Hypothalamus (tissue), 51 donors: ENCODE measurements around the gene ARHGEF10L.
A peak's percentile ranks its signal among the peaks of the same experiment; 100 is the strongest.

Experiments
- DNase-seq, 51 donors: peaks; one replicate each; lab custom pipeline; 2025; lab: John Stamatoyannopoulos, UW

The ARHGEF10L gene

GRCh38 chr1:17690906-17691634 is 151.6 kb downstream of the ARHGEF10L start:
- DNase-seq, result no peak

GRCh38 chr1:17692645-17693044 is 153.1 kb downstream of the ARHGEF10L start:
- no peak for DNase-seq

- peak in 10 of 51 donors; percentile 3 to 33 (median 11) for DNase-seq
These were observed 157.2 kb downstream of the ARHGEF10L start for GRCh38 chr1:17696417-17697301.

DNA sequence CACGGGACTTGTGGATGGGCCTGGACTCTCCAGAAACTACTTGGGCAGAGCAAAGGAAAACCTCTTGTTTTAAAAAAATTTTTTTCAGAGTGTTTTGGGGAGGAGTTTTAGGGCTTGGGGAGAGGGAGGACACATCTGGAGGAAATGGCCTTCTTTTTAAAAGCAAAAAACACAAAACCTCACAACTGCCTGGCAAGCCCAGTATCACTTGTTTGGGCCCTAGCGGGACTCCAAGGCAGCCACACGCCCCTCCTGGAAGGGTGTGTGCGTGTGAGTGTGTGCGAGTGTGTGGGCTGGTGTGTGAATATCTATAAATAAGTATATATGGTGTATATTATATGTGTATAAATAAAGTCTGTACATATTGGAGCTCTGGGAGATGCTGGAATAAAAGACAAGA is 158.0 kb downstream of the ARHGEF10L start:
- no peak for DNase-seq

DNA sequence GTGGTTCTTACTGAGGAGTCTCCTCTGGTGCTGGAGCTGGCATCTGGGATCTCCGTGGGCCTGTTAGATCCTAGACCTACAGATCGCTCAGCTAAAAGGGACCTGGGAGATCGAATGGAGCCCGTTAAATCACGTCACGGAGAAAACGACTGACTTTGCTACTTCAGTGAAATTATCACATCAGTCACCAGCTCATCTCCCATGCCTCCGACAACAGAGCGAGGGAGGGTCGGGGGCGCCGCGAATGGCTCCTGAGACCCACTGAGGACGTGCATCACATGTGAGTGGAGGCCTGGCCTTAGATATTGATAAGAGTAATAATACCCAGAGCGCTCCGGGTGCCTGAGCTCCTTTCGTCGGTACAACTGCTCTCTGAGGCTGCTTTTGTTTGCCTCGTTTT is 160.1 kb downstream of the ARHGEF10L start:
- no peak for DNase-seq

DNA sequence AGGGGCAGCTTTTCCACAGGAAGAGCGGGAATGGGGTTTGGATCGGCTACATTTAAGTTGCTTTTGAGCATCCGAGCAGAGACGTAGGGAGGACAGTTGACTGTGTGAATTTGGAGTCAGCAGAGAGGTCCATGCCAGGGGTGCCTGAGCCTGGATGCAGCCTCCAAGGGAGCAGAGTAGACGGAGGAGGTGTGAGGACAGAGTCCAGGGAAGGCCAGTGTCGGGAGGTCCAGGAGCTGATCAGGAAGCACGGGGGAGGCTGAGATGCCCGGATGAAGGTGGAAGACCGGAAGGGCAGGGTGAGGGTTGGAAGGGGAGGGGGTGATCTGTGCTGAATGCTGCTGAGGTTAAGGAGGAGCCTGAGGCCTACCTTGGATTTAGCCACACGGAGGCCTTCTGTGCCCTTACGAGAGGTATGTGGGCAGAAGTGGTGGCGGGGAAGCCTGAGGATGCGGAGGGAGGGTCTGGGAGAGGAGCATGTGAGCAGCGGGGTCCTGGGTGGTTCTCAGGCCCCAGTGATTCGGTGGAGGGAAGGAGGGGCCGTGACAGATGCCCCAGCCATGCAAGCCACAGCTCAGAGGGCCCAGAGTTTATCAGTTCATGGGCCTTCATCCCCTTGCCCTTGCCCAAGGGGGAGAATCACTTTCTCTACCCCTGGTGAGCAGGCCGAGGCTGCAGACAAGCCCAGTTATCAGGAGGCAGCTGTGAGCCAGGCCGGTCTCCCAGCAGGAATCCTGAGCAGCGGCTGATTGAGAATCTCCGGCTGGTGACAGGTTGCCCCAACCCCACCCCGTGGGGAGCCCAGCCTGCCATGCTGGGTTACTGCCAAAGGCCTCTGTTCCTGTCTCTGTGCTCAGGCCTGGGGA is 161.7 kb downstream of the ARHGEF10L start:
- no peak for DNase-seq

GRCh38 chr1:17704176-17704575 is 164.7 kb downstream of the ARHGEF10L start:
- no peak for DNase-seq

GRCh38 chr1:17706445-17706844 is 166.9 kb downstream of the ARHGEF10L start:
- DNase-seq, result no peak

- DNase-seq, result no peak
These were observed 170.5 kb downstream of the ARHGEF10L start for GRCh38 chr1:17709981-17710380.

- DNase-seq, result no peak
These were observed 171.5 kb downstream of the ARHGEF10L start for GRCh38 chr1:17710889-17711576.

DNA sequence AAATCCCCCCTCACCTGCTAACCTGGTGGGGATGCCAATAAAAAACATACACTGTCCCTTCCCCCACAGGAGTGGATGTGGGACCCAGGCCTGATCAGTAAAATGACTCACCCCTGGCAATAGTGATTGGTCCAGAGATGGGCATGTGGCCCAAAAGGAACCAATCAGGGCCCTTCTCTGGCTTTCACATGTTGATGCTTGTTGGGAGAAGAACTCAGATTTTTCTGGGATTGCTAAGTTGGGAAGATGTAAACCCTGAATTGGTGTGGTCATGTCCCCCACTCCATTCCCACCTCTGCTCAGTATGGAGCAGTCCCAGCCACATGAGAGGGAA is 172.0 kb downstream of the ARHGEF10L start:
- no peak for DNase-seq

GRCh38 chr1:17711941-17712340 is 172.4 kb downstream of the ARHGEF10L start:
- peak in 1 of 51 donors; percentile 7 for DNase-seq

DNA sequence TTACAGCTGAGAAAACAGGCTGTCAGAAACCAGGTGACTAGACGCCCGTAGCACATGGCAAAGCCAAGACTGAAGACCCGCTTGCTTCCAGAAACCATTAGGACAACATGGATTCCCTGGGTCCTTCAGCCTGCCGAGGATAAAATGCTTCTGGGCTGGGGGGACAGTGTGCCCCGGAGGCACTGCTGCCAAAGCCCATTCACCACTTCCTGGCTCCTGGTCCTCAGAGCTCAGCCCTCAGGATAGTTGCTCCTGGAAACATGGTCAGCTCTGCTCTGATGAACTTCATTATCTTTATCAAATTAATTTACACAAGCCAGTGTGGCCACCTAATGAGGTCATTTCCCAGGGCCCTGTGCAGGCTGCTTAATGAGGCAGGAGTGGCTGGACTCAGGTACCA is 174.5 kb downstream of the ARHGEF10L start:
- no peak for DNase-seq

- DNase-seq, result no peak
These were observed 178.4 kb downstream of the ARHGEF10L start for GRCh38 chr1:17717594-17718535.

DNA sequence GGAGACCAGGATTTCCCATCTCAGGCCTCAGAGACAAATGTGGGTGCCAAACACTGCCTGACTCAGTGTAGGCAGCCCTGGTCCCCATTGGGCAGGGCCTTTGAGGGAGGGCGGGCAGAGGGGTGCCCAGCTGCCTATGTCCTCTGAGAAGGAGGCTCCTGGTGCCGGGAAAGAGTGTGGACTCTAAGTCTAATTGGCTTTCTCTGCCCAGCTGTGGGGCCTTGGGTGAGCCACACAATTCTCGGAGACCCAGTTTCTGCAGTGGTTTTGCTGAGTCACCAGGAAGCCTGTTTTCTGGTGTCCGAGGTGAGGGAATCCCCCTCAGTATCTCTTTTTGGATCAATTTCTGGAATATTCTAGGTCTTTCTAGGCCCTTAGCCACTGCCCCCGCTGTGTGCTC is 180.4 kb downstream of the ARHGEF10L start:
- DNase-seq, result no peak

- no peak for DNase-seq
These were observed 181.9 kb downstream of the ARHGEF10L start for GRCh38 chr1:17721444-17721843.

DNA sequence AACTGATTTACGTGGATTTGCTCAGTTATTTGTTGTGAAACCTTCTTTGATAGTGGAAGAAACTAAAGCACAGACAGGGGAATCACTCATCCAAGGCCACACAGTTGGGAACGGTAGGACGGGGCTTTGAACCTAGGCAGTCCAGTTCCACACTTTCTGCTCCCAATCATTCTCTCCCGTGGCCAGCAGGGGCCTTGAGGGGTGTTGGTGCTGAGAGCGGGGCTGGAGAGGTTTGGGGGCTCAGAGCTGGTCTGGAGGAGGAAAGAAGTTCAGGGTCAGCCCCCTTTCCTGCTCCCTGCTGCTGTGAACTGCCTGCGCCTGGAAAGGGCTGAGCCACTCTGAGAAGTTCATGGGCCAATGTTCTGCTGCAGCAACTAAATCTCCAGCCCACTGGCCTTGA is 184.2 kb downstream of the ARHGEF10L start:
- DNase-seq, result no peak

- no peak for DNase-seq
These were observed 184.7 kb downstream of the ARHGEF10L start for GRCh38 chr1:17724150-17724549.

DNA sequence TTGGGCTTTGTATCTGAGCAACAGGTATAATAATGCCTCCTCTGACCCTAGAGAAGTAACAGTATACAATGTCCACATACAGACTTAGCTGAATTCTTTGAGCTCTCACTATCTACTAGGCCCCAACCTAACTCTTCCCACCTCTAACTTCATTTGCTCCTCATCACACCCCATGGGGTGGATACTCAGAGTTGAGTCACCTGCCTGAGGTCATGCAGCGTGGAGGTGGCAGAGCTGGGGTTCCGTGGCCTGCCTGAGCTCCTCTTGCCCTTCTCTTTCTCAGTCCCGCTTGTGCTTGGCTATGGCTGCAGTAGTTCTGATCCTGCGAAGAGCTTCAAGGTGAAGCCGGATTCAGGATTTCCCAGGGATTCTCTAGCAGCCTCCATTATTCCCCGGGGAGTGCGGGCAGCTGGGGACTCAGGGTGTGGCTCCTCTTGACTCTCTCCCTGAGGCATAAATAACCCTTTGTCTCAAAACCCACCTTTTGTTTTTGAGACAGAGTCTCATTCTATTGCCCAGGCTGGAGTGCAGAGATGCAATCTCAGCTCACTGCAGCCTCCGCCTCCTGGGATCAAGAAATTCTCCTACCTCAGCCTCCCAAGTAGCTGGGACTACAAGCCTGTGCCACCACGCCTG is 185.7 kb downstream of the ARHGEF10L start:
- no peak for DNase-seq
